ENCODE data around the gene FST. TPM values are rescaled to one million over a fixed set of nuclear protein-coding genes. Genes with fewer than 3 reads are reported as not detected.

FST gene
- total and polyA plus RNA-seq, 2 of the 13 experiments (the other 11 are each of a cell fraction or from before 2014, with no cell fraction given): 38.6 to 136 TPM

DNA sequence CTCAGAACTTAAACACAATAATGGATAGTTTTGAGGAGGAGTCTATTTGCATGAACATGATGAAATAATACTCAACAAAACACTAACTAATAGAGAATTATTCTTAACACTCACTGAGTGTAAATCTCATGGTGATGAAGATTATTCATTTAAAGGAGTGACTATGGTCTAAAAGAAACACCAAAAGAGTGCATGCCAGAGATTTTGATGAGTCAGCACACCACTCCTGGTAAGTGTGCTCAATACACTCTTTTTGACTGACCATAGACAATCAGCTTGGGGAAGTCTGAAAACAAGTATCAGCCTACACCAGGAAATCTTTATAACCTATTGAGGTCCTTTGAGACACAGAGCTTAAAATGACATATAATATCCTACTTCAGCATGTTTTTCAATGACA is 6.8 kb upstream of the FST start:
- in situ Hi-C loops (cut with HindIII; ENCODE audit: extremely low pct_ligation_motif_present, low pct_unique_long_range_greater_than_20kb): no loop called here

DNA sequence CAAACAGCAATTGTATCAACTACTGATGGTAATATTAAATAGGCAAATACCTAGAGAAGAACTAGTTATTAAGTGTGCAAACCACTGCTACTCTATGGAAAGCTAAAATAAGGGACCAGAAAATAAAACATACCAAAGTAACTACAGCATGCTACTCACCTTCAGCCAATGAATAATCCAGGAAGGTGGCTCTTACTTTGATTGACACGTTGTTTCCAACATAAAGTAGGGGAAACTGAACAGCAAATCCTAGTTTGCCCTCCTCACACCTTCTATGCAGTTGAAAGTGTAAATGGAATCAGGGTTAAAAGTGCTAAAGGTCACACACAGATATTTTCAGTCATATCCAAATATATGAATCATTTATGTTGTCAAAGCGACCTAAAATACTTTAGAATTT is 5.1 kb upstream of the FST start:
- no peak overlapping the region for H3K9ac ChIP-seq (ENCODE audit: insufficient read depth, low read depth, low read length)
- no peak overlapping the region for H3K4me2 ChIP-seq (ENCODE audit: low read depth, low read length)
- no peaks in the 10 kb centered on the region for H3K27me3 ChIP-seq (ENCODE audit: control insufficient read depth in 1 of 2, insufficient read depth in 2 of 2, low read length in 2 of 2)
- H3K4me3 ChIP-seq (replicated peaks in 1 of 3; ENCODE audit: insufficient read depth in 1 of 3, low read depth in 2 of 3, low read length in 3 of 3): no peak overlapping the region
- intact Hi-C loops (cut with micrococcal nuclease; ENCODE audit: unreplicated experiment): loop anchor here (5.0 kb wide), 3 partner anchors 87 to 587 kb away; partner anchors contain the start of gene NDUFS4
- in situ Hi-C loops (cut with HindIII; ENCODE audit: extremely low pct_ligation_motif_present, low pct_unique_long_range_greater_than_20kb): no loop called here
- no peak overlapping the region for H2AFZ ChIP-seq (ENCODE audit: low read length)
- H4K20me1 ChIP-seq (ENCODE audit: insufficient read depth, low read length): no peaks in the 10 kb centered on the region
- no peak for ATAC-seq
- ChIA-PET POLR2A (interaction anchor here (4.4 kb wide), 1 partner anchor 10 kb away, joined by 45 read pairs; no protein-coding TSS in a partner anchor), CTCF (ENCODE audit: low intra/inter-chr PET ratio, low total read pairs) (no interaction called here)
- FAIRE-seq: no peak
- no peaks in the 10 kb centered on the region for H3K79me2 ChIP-seq (ENCODE audit: insufficient read depth, low read length)
- H3K4me1 ChIP-seq (ENCODE audit: insufficient read depth, low read length): peaks cover 57% of the 10 kb centered on the region
- BruUV-seq (replicated peaks): no TSS peak
- 77% methylated on average over 2 of the region's 2 CpGs for WGBS (ENCODE audit: low lambda C conversion rate)
- no peaks in the 10 kb centered on the region for H3K36me3 ChIP-seq (replicated peaks in 1 of 2; ENCODE audit: control insufficient read depth in 1 of 2, insufficient read depth in 2 of 2, low read length in 2 of 2)
- H3K9me3 ChIP-seq (ENCODE audit: low read length): no peaks in the 10 kb centered on the region
- peak overlapping the region; percentile 98 for H3K27ac ChIP-seq (ENCODE audit: extremely low read length, insufficient read depth, low read length)
- no peak for DNase-seq (ENCODE audit: low spot score)
- TF ChIP-seq ZNF232 (CRISPR knock-in tag; IDR thresholded peaks at IDR 0.05; ENCODE audit: borderline replicate concordance) (no peak), RBAK (CRISPR knock-in tag; IDR thresholded peaks at IDR 0.05) (no peak), RARA (CRISPR knock-in tag; IDR thresholded peaks at IDR 0.05) (peak; percentile 41; the same call in 1 of the 2 replicates), ZNF567 (CRISPR knock-in tag; IDR thresholded peaks at IDR 0.05; ENCODE audit: borderline replicate concordance) (no peak), FIP1L1 (IDR thresholded peaks at IDR 0.05; ENCODE audit: borderline replicate concordance, insufficient read depth, low read depth, low read length) (no peak), RARG (CRISPR knock-in tag; IDR thresholded peaks at IDR 0.05; ENCODE audit: low read depth) (no peak)
- TF ChIP-seq, protein P1, sequence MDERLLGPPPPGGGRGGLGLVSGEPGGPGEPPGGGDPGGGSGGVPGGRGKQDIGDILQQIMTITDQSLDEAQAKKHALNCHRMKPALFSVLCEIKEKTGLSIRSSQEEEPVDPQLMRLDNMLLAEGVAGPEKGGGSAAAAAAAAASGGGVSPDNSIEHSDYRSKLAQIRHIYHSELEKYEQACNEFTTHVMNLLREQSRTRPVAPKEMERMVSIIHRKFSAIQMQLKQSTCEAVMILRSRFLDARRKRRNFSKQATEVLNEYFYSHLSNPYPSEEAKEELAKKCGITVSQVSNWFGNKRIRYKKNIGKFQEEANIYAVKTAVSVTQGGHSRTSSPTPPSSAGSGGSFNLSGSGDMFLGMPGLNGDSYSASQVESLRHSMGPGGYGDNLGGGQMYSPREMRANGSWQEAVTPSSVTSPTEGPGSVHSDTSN (CRISPR knock-in tag; IDR thresholded peaks at IDR 0.05): peak; percentile 80

More for the DNA sequence above, 6.8 kb upstream of the FST start:
- TF ChIP-seq, protein P2, sequence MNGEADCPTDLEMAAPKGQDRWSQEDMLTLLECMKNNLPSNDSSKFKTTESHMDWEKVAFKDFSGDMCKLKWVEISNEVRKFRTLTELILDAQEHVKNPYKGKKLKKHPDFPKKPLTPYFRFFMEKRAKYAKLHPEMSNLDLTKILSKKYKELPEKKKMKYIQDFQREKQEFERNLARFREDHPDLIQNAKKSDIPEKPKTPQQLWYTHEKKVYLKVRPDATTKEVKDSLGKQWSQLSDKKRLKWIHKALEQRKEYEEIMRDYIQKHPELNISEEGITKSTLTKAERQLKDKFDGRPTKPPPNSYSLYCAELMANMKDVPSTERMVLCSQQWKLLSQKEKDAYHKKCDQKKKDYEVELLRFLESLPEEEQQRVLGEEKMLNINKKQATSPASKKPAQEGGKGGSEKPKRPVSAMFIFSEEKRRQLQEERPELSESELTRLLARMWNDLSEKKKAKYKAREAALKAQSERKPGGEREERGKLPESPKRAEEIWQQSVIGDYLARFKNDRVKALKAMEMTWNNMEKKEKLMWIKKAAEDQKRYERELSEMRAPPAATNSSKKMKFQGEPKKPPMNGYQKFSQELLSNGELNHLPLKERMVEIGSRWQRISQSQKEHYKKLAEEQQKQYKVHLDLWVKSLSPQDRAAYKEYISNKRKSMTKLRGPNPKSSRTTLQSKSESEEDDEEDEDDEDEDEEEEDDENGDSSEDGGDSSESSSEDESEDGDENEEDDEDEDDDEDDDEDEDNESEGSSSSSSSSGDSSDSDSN (CRISPR knock-in tag; IDR thresholded peaks at IDR 0.05): no peak
- no peak for TF ChIP-seq ZSCAN9 (CRISPR knock-in tag; IDR thresholded peaks at IDR 0.05; ENCODE audit: borderline replicate concordance)
- TF ChIP-seq MAFG (CRISPR knock-in tag; IDR thresholded peaks at IDR 0.05): peak; percentile 45; the same call in 1 of the 2 replicates
- no peak for TF ChIP-seq ZNF883 (CRISPR knock-in tag; IDR thresholded peaks at IDR 0.05; ENCODE audit: not compliant biosample characterization)
- TF ChIP-seq MAFF (IDR thresholded peaks at IDR 0.05; ENCODE audit: low read depth, low read length): peak; percentile 99
- TF ChIP-seq MAFK (conservative IDR thresholded peaks at IDR 0.05 in 1 of 2, IDR thresholded peaks at IDR 0.05 in 1 of 2; ENCODE audit: low read length in 2 of 2): peak; percentile 99
- Histone ChIP-seq H3K4me2 (ENCODE audit: low read depth, low read length) (no peak overlapping the region), H3K27ac (ENCODE audit: extremely low read length, insufficient read depth, low read length) (no peak overlapping the region), H3K4me3 (replicated peaks in 1 of 3; ENCODE audit: insufficient read depth in 1 of 3, low read depth in 2 of 3, low read length in 3 of 3) (no peak overlapping the region), H3K9ac (ENCODE audit: insufficient read depth, low read depth, low read length) (no peak overlapping the region), H3K27me3 (ENCODE audit: control insufficient read depth in 1 of 2, insufficient read depth in 2 of 2, low read length in 2 of 2) (no peaks in the 10 kb centered on the region), H3K79me2 (ENCODE audit: insufficient read depth, low read length) (no peaks in the 10 kb centered on the region), H3K4me1 (ENCODE audit: insufficient read depth, low read length) (peaks cover 72% of the 10 kb centered on the region), H4K20me1 (ENCODE audit: insufficient read depth, low read length) (no peaks in the 10 kb centered on the region), H3K36me3 (replicated peaks in 1 of 2; ENCODE audit: control insufficient read depth in 1 of 2, insufficient read depth in 2 of 2, low read length in 2 of 2) (no peaks in the 10 kb centered on the region), H3K9me3 (ENCODE audit: low read length) (no peaks in the 10 kb centered on the region), H2AFZ (ENCODE audit: low read length) (no peak overlapping the region)
- FAIRE-seq (no peak), ATAC-seq (no peak), DNase-seq (ENCODE audit: low spot score) (no peak)
- CTCF ChIA-PET (ENCODE audit: low intra/inter-chr PET ratio, low total read pairs): no interaction called here
- BruUV-seq (replicated peaks): no TSS peak
- POLR2A ChIA-PET: no interaction called here
- intact Hi-C loops (cut with micrococcal nuclease; ENCODE audit: unreplicated experiment): no loop called here

Data from HepG2 (cell line).